D721Med (cell line): ENCODE measurements around the gene CDC42EP4.

Source experiments
- DNase-seq: peaks from one replicate; pipeline ENCODE4 v3.0.0; 2011; ENCODE audit warnings: low spot score; ENCODE audit not compliant: insufficient read length
- FAIRE-seq: peaks from 2 replicates; lab custom pipeline; 2011; peaks lifted over from hg19 to GRCh38; lab: Jason Lieb, UNC
- CTCF ChIP-seq: IDR thresholded peaks from 2 replicates; pipeline ENCODE4 v1.5.1; 2012; ENCODE audit warnings: mild to moderate bottlenecking, control low read depth; ENCODE audit not compliant: insufficient read depth; ENCODE audit errors: missing control alignments

The CDC42EP4 gene

GRCh38 chr17:73357318-73357717 lies 45.5 kb upstream of the CDC42EP4 start:
- no peak for TF ChIP-seq CTCF
- DNase-seq, result no peak
- FAIRE-seq, result no peak

- TF ChIP-seq CTCF, result no peak
- FAIRE-seq (no peak), DNase-seq (no peak)
Measured at GRCh38 chr17:73356561-73357170, 44.9 kb upstream of the CDC42EP4 start.

- TF ChIP-seq CTCF, result no peak
- FAIRE-seq (no peak), DNase-seq (no peak)
Measured at GRCh38 chr17:73354423-73355284, 42.9 kb upstream of the CDC42EP4 start.

- no peak for FAIRE-seq
- TF ChIP-seq CTCF, result no peak
- DNase-seq, result no peak
Measured at GRCh38 chr17:73352261-73352660, 40.5 kb upstream of the CDC42EP4 start.

GRCh38 chr17:73351764-73352163 lies 40.0 kb upstream of the CDC42EP4 start:
- no peak for FAIRE-seq
- DNase-seq, result no peak
- no peak for TF ChIP-seq CTCF

- no peak for DNase-seq
- no peak for TF ChIP-seq CTCF
- FAIRE-seq, result no peak
Measured at GRCh38 chr17:73350864-73351263, 39.1 kb upstream of the CDC42EP4 start.

GRCh38 chr17:73349647-73350046 lies 37.8 kb upstream of the CDC42EP4 start:
- no peak for TF ChIP-seq CTCF
- FAIRE-seq, result no peak

More at GRCh38 chr17:73349647-73350046, 37.8 kb upstream of the CDC42EP4 start:
- no peak for DNase-seq
